H1 (cell line): ENCODE data around the gene TOM1L2. TPM values are rescaled to one million over a fixed set of nuclear protein-coding genes. Genes with fewer than 3 reads are reported as not detected.

Experiments
- CTCF ChIA-PET: fragments of 300-600 bp; sonication (Branson Sonifier 250); formaldehyde crosslinking; loops from one replicate; lab custom pipeline; 2021; ENCODE audit not compliant: partially characterized antibody; lab: Charles Lee
- POLR2A ChIA-PET: fragments of 300-600 bp; sonication (Branson Sonifier 250); formaldehyde crosslinking; loops from one replicate; lab custom pipeline; 2021; ENCODE audit warnings: inconsistent platforms; ENCODE audit not compliant: partially characterized antibody; lab: Charles Lee
- DNase-seq, 2 experiments: peaks; one replicate each; pipeline versions ENCODE4 v3.0.0 to v3.0.0-alpha.2; 2010 to 2022; ENCODE audit warnings: low spot score in 2 of 2, low read depth in 1 of 2, mixed read lengths in 1 of 2
- FAIRE-seq: peaks from 2 replicates; lab custom pipeline; 2011; peaks lifted over from hg19 to GRCh38; lab: Jason Lieb, UNC
- H2AFZ ChIP-seq: 2 replicates; pipeline ENCODE4 v1.8.1; 2012; ENCODE audit warnings: low read length, inconsistent platforms
- H2AK5ac ChIP-seq: 2 replicates; pipeline ENCODE4 v1.6.1; 2013; ENCODE audit warnings: low read depth, low read length
- H2BK120ac ChIP-seq: replicated peaks from 2 replicates; pipeline ENCODE3; 2013; ENCODE audit warnings: low read depth, low read length, inconsistent platforms
- H2BK12ac ChIP-seq: 2 replicates; pipeline ENCODE4 v1.6.1; 2013; ENCODE audit warnings: low read depth, low read length
- H2BK15ac ChIP-seq: 2 replicates; pipeline ENCODE4 v1.6.1; 2013; ENCODE audit warnings: low read length
- H2BK20ac ChIP-seq: 2 replicates; pipeline ENCODE4 v1.6.1; 2013; ENCODE audit warnings: low read length
- H2BK5ac ChIP-seq: 2 replicates; pipeline ENCODE4 v1.6.1; 2013; ENCODE audit warnings: low read depth, low read length
- H3K14ac ChIP-seq: 2 replicates; pipeline ENCODE4 v1.6.1; 2013; ENCODE audit warnings: inconsistent platforms; ENCODE audit not compliant: insufficient read length
- H3K18ac ChIP-seq: 2 replicates; pipeline ENCODE4 v1.6.1; 2013; ENCODE audit warnings: low read length; ENCODE audit errors: extremely low read depth
- H3K23ac ChIP-seq: 2 replicates; pipeline ENCODE4 v1.6.1; 2013; ENCODE audit warnings: inconsistent platforms; ENCODE audit not compliant: insufficient read length
- H3K23me2 ChIP-seq: 2 replicates; pipeline ENCODE4 v1.6.1; 2013; ENCODE audit warnings: low read depth, low read length
- H3K27ac ChIP-seq: 2 replicates; pipeline ENCODE4 v1.6.1; 2011; ENCODE audit warnings: low read depth, low read length, inconsistent platforms
- H3K27me3 ChIP-seq, 4 experiments: replicated peaks in 1 of 4; 1 replicate in 1 of 4; 2 replicates in 3 of 4; pipeline versions ENCODE4 v1.6.1 to v1.8.1; 2011 to 2013; ENCODE audit warnings: low read length in 3 of 4, mild to moderate bottlenecking in 3 of 4, inconsistent platforms in 2 of 4, mixed read lengths in 2 of 4, moderate library complexity in 1 of 4; ENCODE audit not compliant: control insufficient read depth in 3 of 4, insufficient read depth in 3 of 4; ENCODE audit errors: extremely low read depth in 1 of 4
- H3K36me3 ChIP-seq, 4 experiments: 2 replicates each; pipeline versions ENCODE4 v1.6.1 to v1.8.1; 2011 to 2013; ENCODE audit warnings: mild to moderate bottlenecking in 4 of 4, low read length in 3 of 4, moderate library complexity in 2 of 4, control low read depth in 1 of 4, inconsistent platforms in 1 of 4; ENCODE audit not compliant: insufficient read depth in 4 of 4, control insufficient read depth in 2 of 4
- H3K4ac ChIP-seq: replicated peaks from 2 replicates; pipeline ENCODE3; 2013; ENCODE audit warnings: low read length, low read depth, mixed read lengths, inconsistent platforms; ENCODE audit not compliant: insufficient read length
- H3K4me1 ChIP-seq, 4 experiments: replicated peaks in 1 of 4; 1 replicate in 1 of 4; 2 replicates in 3 of 4; pipeline versions ENCODE4 v1.6.1 to v1.8.1; 2011 to 2013; ENCODE audit warnings: low read length in 3 of 4, inconsistent platforms in 2 of 4, mixed read lengths in 1 of 4; ENCODE audit not compliant: insufficient read depth in 4 of 4, control insufficient read depth in 3 of 4
- H3K4me2 ChIP-seq, 2 experiments: 2 replicates each; pipeline versions ENCODE4 v1.6.1 to v1.8.1; 2011 to 2013; ENCODE audit warnings: low read depth in 2 of 2, low read length in 2 of 2, control low read depth in 1 of 2, inconsistent platforms in 1 of 2, mild to moderate bottlenecking in 1 of 2; ENCODE audit not compliant: insufficient read depth in 1 of 2
- H3K4me3 ChIP-seq, 4 experiments: fragments of 200-600, 300-600 bp in 1 of 4; sonication (generic), shearing (Covaris generic), sonication (Bioruptor Twin) in 1 of 4; 2 replicates each; pipeline versions ENCODE4 v1.5.1 to v1.8.1; 2011 to 2016; ENCODE audit warnings: low read length in 4 of 4, low read depth in 3 of 4, control low read depth in 2 of 4, inconsistent platforms in 2 of 4, mild to moderate bottlenecking in 2 of 4, mixed read lengths in 1 of 4, moderate library complexity in 1 of 4; ENCODE audit not compliant: insufficient read depth in 2 of 4; ENCODE audit errors: extremely low read depth in 1 of 4
- H3K56ac ChIP-seq: replicated peaks from 2 replicates; pipeline ENCODE3; 2013; ENCODE audit warnings: low read depth, mild to moderate bottlenecking, mixed read lengths, low read length, inconsistent platforms; ENCODE audit not compliant: insufficient read length
- H3K79me1 ChIP-seq: 2 replicates; pipeline ENCODE4 v1.6.1; 2013; ENCODE audit warnings: low read depth, low read length, control low read depth
- H3K79me2 ChIP-seq, 2 experiments: 2 replicates each; pipeline versions ENCODE4 v1.6.1 to v1.8.1; 2012 to 2013; ENCODE audit warnings: low read length in 2 of 2, mild to moderate bottlenecking in 2 of 2, inconsistent platforms in 1 of 2; ENCODE audit not compliant: insufficient read depth in 2 of 2, control insufficient read depth in 1 of 2
- H3K9ac ChIP-seq, 4 experiments: replicated peaks in 1 of 4; 1 replicate in 1 of 4; 2 replicates in 3 of 4; pipeline versions ENCODE4 v1.6.1 to v1.8.1; 2011 to 2013; ENCODE audit warnings: low read depth in 3 of 4, low read length in 3 of 4, control low read depth in 2 of 4, mild to moderate bottlenecking in 2 of 4, moderate library complexity in 2 of 4, inconsistent platforms in 1 of 4; ENCODE audit errors: extremely low read depth in 1 of 4
- H3K9me3 ChIP-seq, 2 experiments: 2 replicates each; pipeline versions ENCODE4 v1.6.1 to v1.8.1; 2012 to 2013; ENCODE audit warnings: mild to moderate bottlenecking in 2 of 2, moderate library complexity in 2 of 2, control low read depth in 1 of 2, inconsistent platforms in 1 of 2, low read depth in 1 of 2, low read length in 1 of 2, mixed read lengths in 1 of 2; ENCODE audit not compliant: insufficient read depth in 2 of 2
- H4K20me1 ChIP-seq, 2 experiments: replicated peaks in 1 of 2; 2 replicates each; pipeline versions ENCODE3 to v1.8.1; 2011 to 2013; ENCODE audit warnings: inconsistent platforms in 2 of 2, low read length in 2 of 2, mild to moderate bottlenecking in 1 of 2; ENCODE audit not compliant: insufficient read depth in 2 of 2, control insufficient read depth in 1 of 2
- H4K5ac ChIP-seq: 2 replicates; pipeline ENCODE4 v1.6.1; 2013; ENCODE audit warnings: low read length, low read depth, mixed read lengths, inconsistent platforms; ENCODE audit not compliant: insufficient read length
- H4K8ac ChIP-seq: 2 replicates; pipeline ENCODE4 v1.8.0; 2013; ENCODE audit warnings: mild to moderate bottlenecking, moderate library complexity, low read length, inconsistent platforms; ENCODE audit not compliant: insufficient read depth; ENCODE audit errors: extremely low read depth
- H4K91ac ChIP-seq: replicated peaks from 2 replicates; pipeline ENCODE3; 2013; ENCODE audit warnings: low read length, mixed read lengths, inconsistent platforms; ENCODE audit not compliant: insufficient read length
- BACH1 ChIP-seq: IDR thresholded peaks from 2 replicates; pipeline ENCODE4 v1.6.1; 2012; ENCODE audit warnings: low read length, improper control_type of control experiment
- CBX8 ChIP-seq: fragments of 300-800, 300-1000 bp; sonication (generic); IDR thresholded peaks from 2 replicates; pipeline ENCODE4 v1.7.1; 2016; ENCODE audit warnings: low read depth, low read length, borderline replicate concordance
- EZH2 ChIP-seq: fragments of 200-600 bp; sonication (generic); IDR thresholded peaks from 2 replicates; pipeline ENCODE4 v1.7.1; 2012; ENCODE audit warnings: low read depth, mild to moderate bottlenecking, moderate library complexity, low read length, inconsistent platforms; ENCODE audit not compliant: severe bottlenecking
- FOSL1 ChIP-seq: IDR thresholded peaks from 2 replicates; pipeline ENCODE4 v1.6.1; 2011; ENCODE audit warnings: mild to moderate bottlenecking, low read depth, low read length, moderate library complexity; ENCODE audit not compliant: insufficient read depth
- GABPA ChIP-seq: IDR thresholded peaks from 2 replicates; pipeline ENCODE4 v1.6.1; 2011; ENCODE audit warnings: mild to moderate bottlenecking, low read length, moderate library complexity, borderline replicate concordance; ENCODE audit not compliant: insufficient read depth
- KDM1A ChIP-seq: fragments of 200-600, 300-600 bp; sonication (generic); IDR thresholded peaks from 2 replicates; pipeline ENCODE4 v1.7.1; 2016; ENCODE audit warnings: mild to moderate bottlenecking, low read length, borderline replicate concordance
- KDM4A ChIP-seq: IDR thresholded peaks from one replicate; pipeline ENCODE4 v1.7.1; 2012; ENCODE audit warnings: low read depth, mild to moderate bottlenecking, moderate library complexity, low read length, inconsistent platforms; ENCODE audit not compliant: severe bottlenecking
- KDM5A ChIP-seq: fragments of 200-600 bp; IDR thresholded peaks from 2 replicates; pipeline ENCODE4 v1.7.1; 2012; ENCODE audit warnings: mild to moderate bottlenecking, low read length, inconsistent platforms, mixed read lengths
- POLR2A ChIP-seq, 2 experiments: IDR thresholded peaks; 1 replicate in 1 of 2; 2 replicates in 1 of 2; pipeline ENCODE4 v1.6.1; 2011; ENCODE audit warnings: low read depth in 2 of 2, low read length in 2 of 2, mild to moderate bottlenecking in 2 of 2; ENCODE audit errors: control extremely low read depth in 1 of 2
- RXRA ChIP-seq: IDR thresholded peaks from 2 replicates; pipeline ENCODE4 v1.6.1; 2011; ENCODE audit warnings: low read depth, mild to moderate bottlenecking, low read length, moderate library complexity; ENCODE audit not compliant: insufficient read depth
- SIN3A ChIP-seq, 2 experiments: IDR thresholded peaks in 1 of 2; conservative IDR thresholded peaks in 1 of 2; 2 replicates each; pipeline ENCODE4 v1.6.1; 2011 to 2012; ENCODE audit warnings: low read length in 2 of 2, improper control_type of control experiment in 1 of 2, low read depth in 1 of 2, mild to moderate bottlenecking in 1 of 2
- SIRT6 ChIP-seq: IDR thresholded peaks from one replicate; pipeline ENCODE4 v1.7.1; 2012; ENCODE audit warnings: low read length, inconsistent platforms
- SIX5 ChIP-seq: IDR thresholded peaks from 2 replicates; pipeline ENCODE4 v1.6.1; 2011; ENCODE audit warnings: mild to moderate bottlenecking, low read depth, low read length
- SP1 ChIP-seq: IDR thresholded peaks from 2 replicates; pipeline ENCODE4 v1.6.1; 2011; ENCODE audit warnings: low read depth, low read length
- TBP ChIP-seq: IDR thresholded peaks from 2 replicates; pipeline ENCODE4 v1.6.1; 2011; ENCODE audit warnings: low read depth, low read length, improper control_type of control experiment
- WGBS, 2 experiments: shearing (Covaris generic) in 1 of 2; methylation state at CpG; one replicate each; pipeline versions ENCODE4 v1.1.6 to v1.1.7; 2013 to 2015; ENCODE audit warnings: low lambda C conversion rate in 2 of 2, mixed read lengths in 2 of 2, inconsistent platforms in 1 of 2, low coverage in 1 of 2, missing lambda C conversion rate in 1 of 2; ENCODE audit not compliant: insufficient replicate concordance in 2 of 2, insufficient coverage in 1 of 2, insufficient read length in 1 of 2; ENCODE audit errors: extremely low coverage in 1 of 2, missing lambda C conversion rate in 1 of 2; 5-methylcytosine and 5-hydroxymethylcytosine counted together
- polyA plus RNA-seq, 7 experiments: library from polyadenylated mRNA; depleted of rRNA in 3 of 7; stranded (reverse) in 5 of 7; unstranded in 2 of 7; fragments of >200 nt in 5 of 7; fragments of 200-250 nt in 2 of 7; gene quantifications; 1 replicate in 5 of 7; 2 replicates in 1 of 7; 4 replicates in 1 of 7; pipeline versions ENCODE4 v1.2.1 to v1.2.3, GENCODE V29; 2011 to 2013; ENCODE audit warnings: missing spikeins in 2 of 7, mixed read lengths in 2 of 7
- total RNA-seq: library from RNA; stranded (reverse); fragmentation: NEBNext Ultra II Directional; extraction: Animal tissue kit (Norgen Biotek cat#: 25700); gene quantifications from 2 replicates; pipeline ENCODE4 v1.2.1, GENCODE V29; 2021

The TOM1L2 gene
- total and polyA plus RNA-seq, 2 of the 8 experiments (the other 6 are each of a cell fraction or from before 2014, with no cell fraction given) = 2.0 to 3.4 TPM

DNA sequence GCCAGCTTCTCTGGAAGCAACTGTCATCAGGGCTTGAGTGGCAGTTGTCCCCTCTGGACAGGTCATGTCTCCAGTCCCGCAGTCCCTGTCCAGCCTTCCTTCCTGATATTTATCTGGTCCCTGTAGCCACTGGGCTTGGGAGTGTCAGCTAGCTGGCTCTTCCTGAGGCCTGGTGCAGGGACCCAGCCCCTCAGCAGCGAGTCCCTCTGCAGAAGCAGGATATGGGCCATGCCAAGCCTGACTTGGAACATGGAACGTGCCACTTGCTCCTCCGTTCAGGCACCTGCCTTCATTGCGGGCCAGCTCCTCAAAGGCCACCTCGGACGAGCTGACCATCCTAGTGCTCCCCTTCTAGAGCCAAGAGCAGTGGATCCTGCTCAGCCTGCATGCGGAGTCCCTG is 26.7 kb upstream of the TOM1L2 start:
- no peak overlapping the region for H3K9ac ChIP-seq
- no peak overlapping the region for H2BK12ac ChIP-seq
- no peak overlapping the region for H2AK5ac ChIP-seq
- no peaks in the 10 kb centered on the region for H3K79me1 ChIP-seq
- H4K5ac ChIP-seq = no peak overlapping the region
- no peak overlapping the region for H3K4me2 ChIP-seq
- H3K79me2 ChIP-seq = no peaks in the 10 kb centered on the region
- no peaks in the 10 kb centered on the region; the same call in 1 of the 2 replicates for H3K23me2 ChIP-seq
- H2BK15ac ChIP-seq = no peak overlapping the region
- H3K23ac ChIP-seq = no peak overlapping the region
- H4K20me1 ChIP-seq = peaks cover 0 to 5% of the 10 kb centered on the region in 2 experiments
- no peak overlapping the region for H2BK120ac ChIP-seq
- H3K4me1 ChIP-seq = peaks cover 0 to 5% (median 0%) of the 10 kb centered on the region in 4 experiments; a peak in 4 of 7 replicates
- FAIRE-seq = no peak
- WGBS, 2 experiments = 88% methylated on average over 8 of the region's 8 CpGs; no CpG with 5 or more reads in 1 of the 2 experiments
- H3K36me3 ChIP-seq = no peaks in the 10 kb centered on the region
- 0 out of 2 replicates have a peak overlapping the region, but pooled peaks have one; percentile 11 for H4K8ac ChIP-seq
- H3K14ac ChIP-seq = no peak overlapping the region
- no peak overlapping the region for H3K56ac ChIP-seq
- H3K27me3 ChIP-seq = no peaks in the 10 kb centered on the region
- ChIA-PET CTCF (interaction anchor here (1.1 to 3.2 kb wide), 4 partner anchors 8 to 108 kb away, joined by 3 to 21 read pairs (median 9); no protein-coding TSS in a partner anchor), POLR2A (interaction anchor here (0.8 kb wide), 1 partner anchor 40 kb away, joined by 3 read pairs; the partner anchor contains the start of gene ATPAF2)
- H3K4me3 ChIP-seq = no peak overlapping the region
- no peak for DNase-seq
- no peak overlapping the region for H2BK5ac ChIP-seq
- no peak overlapping the region for H2BK20ac ChIP-seq
- no peak overlapping the region for H2AFZ ChIP-seq
- H3K4ac ChIP-seq = no peak overlapping the region
- no peak overlapping the region for H3K27ac ChIP-seq
- H4K91ac ChIP-seq = no peak overlapping the region
- H3K9me3 ChIP-seq = no peaks in the 10 kb centered on the region
- H3K18ac ChIP-seq = no peak overlapping the region
- TF ChIP-seq EZH2 (no peak), SIX5 (no peak), KDM1A (no peak), SIRT6 (no peak), POLR2A (IDR thresholded peaks at IDR 0.05; ENCODE audit: control extremely low read depth in 1 of 2, low read depth in 2 of 2, low read length in 2 of 2) (no peak), GABPA (no peak), BACH1 (no peak), RXRA (no peak), KDM5A (no peak), FOSL1 (no peak), SP1 (no peak), TBP (no peak), CBX8 (no peak), KDM4A (no peak), SIN3A (conservative IDR thresholded peaks at IDR 0.05 in 1 of 2, IDR thresholded peaks at IDR 0.05 in 1 of 2; ENCODE audit: low read depth in 1 of 2, low read length in 2 of 2) (no peak)
